Putamen (tissue), 1 donor: ENCODE data around the gene IMPDH2.
A peak's percentile ranks its signal among the peaks of the same experiment; 100 is the strongest.
"Not testable (repeated sequence)": the region's sequence is repeated elsewhere in the genome, so short reads cannot be mapped to it uniquely, and the experiment has no call there.

Source experiments
- DNase-seq: peaks from one replicate; pipeline ENCODE4 v3.0.0-alpha.2; 2016; ENCODE audit warnings: low spot score

IMPDH2 gene

GRCh38 chr3:49021213-49021812, 7.9 kb downstream of the IMPDH2 start:
- DNase-seq, result peak; percentile 97

- no peak for DNase-seq
These were observed 8.6 kb downstream of the IMPDH2 start for GRCh38 chr3:49020330-49021212.

- no peak for DNase-seq
These were observed 9.3 kb downstream of the IMPDH2 start for GRCh38 chr3:49019941-49020329.

- DNase-seq, result no peak
These were observed 10.5 kb downstream of the IMPDH2 start for GRCh38 chr3:49018707-49019006.

- peak; percentile 68 for DNase-seq
These were observed 11.1 kb downstream of the IMPDH2 start, which contains the start of gene DALRD3 for GRCh38 chr3:49017971-49018706. TSS of gene DALRD3 (minus strand) at chr3:49018580. CDS start at chr3:49018564, 16 bp downstream.

GRCh38 chr3:49017229-49017970, 11.8 kb downstream of the IMPDH2 start:
- no peak for DNase-seq

GRCh38 chr3:49016414-49017228, 12.6 kb downstream of the IMPDH2 start:
- DNase-seq, result no peak

GRCh38 chr3:49015765-49016164, 13.4 kb downstream of the IMPDH2 start:
- DNase-seq, result no peak

- DNase-seq, result no peak
These were observed 14.1 kb downstream of the IMPDH2 start for GRCh38 chr3:49015072-49015471.

GRCh38 chr3:49013738-49014660, 15.2 kb downstream of the IMPDH2 start:
- no peak for DNase-seq

GRCh38 chr3:49013113-49013737, 16.0 kb downstream of the IMPDH2 start:
- no peak for DNase-seq

- DNase-seq, result no peak
These were observed 16.7 kb downstream of the IMPDH2 start for GRCh38 chr3:49012441-49013017.

- no peak for DNase-seq
These were observed 19.8 kb downstream of the IMPDH2 start for GRCh38 chr3:49009396-49009795.

GRCh38 chr3:49008627-49009026, 20.6 kb downstream of the IMPDH2 start:
- DNase-seq, result not testable (repeated sequence)

- peak; percentile 79 for DNase-seq
These were observed 21.2 kb downstream of the IMPDH2 start for GRCh38 chr3:49007771-49008528.

GRCh38 chr3:49007068-49007770, 22.0 kb downstream of the IMPDH2 start, which contains the start of gene WDR6:
TSS of gene WDR6 (plus strand) at chr3:49007391. CDS start at chr3:49007432, 41 bp downstream.
- peak; percentile 89 for DNase-seq

- DNase-seq, result no peak
These were observed 22.7 kb downstream of the IMPDH2 start for GRCh38 chr3:49006408-49007067.
